ENCODE results near the gene SRRM3.
"Not testable (repeated sequence)": the region's sequence is repeated elsewhere in the genome, so short reads cannot be mapped to it uniquely, and the experiment has no call there.

Gene SRRM3

DNA sequence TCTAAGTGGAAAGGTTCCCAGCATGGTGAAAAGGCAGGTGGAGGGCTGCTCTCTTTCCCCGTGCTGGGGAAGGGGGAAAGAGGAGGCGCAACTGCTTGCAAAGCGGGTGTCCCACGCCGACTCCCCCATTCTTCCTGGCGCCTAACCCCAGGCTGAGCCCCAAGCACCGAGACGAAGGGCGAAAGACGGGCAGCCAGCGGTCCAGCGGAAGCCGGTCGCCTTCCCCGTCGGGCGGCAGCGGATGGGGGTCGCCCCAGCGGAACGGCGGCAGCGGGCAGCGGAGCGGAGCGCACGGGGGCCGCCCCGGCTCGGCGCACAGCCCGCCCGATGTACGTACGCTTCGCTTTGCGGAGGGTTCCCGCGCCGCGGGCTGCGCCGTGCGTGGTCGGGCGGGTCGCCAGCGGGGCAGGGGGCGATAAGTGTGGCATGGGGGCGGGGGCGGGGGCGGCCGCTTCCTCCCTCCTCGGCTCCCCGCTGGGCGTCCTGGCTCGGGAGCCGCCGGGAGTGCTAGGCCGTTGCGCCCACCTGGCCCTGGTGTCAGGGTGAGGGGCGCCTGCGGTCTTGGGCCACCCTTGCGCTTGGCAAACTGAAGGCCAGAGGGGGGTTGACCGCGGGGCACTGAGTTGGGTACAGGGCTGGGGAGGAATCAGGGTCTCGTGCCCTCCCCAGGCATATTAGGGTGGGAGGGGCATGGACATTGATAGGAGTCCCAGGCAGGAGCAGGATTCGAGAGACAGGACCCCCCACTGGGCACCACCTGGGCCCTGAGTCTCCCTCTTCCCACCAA lies 65.6 kb downstream of the SRRM3 start:
- no peak for DNase-seq

DNA sequence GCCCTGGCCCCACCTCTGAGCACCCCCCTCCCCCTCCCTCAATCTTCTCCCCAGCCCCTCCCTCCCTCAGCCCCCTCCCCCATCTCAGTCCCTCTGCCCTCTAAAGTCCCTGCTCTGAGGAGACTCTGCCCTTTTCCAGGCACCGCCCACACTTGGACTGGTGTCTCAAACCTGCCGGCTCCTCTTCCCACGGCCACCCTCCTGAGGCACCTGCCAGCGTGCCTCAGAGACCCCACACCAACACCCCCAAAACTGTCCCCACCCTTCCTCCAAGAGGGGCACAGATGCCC lies 66.1 kb downstream of the SRRM3 start:
- DNase-seq = no peak

DNA sequence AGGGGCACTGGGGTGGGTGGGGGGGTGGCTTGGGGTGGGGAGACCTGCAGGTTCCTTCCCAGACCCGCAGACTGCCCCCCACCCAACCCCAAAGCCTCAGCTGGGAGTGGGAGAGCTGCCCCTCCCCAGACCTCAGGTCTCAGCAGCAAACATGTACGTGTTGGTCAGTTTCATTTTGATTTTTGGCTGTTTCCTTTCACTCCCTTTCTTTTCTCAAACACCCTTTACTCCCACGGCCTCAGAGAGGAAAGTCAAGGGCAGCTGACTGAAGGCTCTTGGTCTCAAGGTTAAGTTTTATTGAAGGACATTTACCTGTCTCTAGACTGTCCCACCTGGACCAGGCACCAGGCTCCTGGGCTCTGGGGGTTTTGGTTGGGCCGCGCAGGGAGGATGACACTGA lies 66.7 kb downstream of the SRRM3 start:
- DNase-seq = no peak

DNA sequence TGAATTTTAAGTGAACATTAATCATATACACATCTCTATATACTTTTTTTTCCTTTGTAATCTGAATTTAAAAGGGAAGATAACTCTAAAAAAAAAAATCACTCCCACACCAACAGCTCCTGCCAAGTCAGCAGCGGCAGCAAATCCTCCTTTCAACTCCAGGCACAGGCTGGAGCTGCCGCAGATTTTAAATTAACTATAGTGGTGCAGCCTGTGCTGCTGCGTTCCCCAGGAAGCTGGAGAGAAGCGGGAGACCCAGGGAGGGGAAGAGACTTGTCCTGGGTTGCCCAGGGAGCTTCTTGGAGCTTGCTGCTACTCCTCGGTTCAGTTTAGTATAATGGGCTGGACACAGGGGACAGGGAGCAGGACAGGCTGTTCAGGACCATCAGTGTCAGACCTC lies 68.2 kb downstream of the SRRM3 start:
- no peak for DNase-seq

DNA sequence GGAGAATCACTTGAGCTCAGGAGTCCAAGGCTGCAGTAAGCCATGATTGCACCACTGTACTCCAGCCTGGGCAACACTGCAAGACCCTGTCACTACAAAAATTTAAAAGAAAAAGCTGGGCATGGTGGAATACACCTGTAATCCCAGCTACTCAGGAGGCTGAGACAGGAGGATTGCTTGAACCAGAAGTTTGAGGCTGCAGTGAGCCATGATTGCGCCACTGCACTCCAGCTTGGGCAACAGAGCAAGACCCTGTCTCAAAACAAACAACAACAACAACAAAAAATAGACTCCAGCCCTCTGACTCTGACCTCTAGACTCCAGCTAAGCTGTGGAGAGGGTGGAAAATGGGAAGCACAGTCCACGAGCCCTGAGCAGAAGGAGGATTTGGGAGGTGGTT lies 69.7 kb downstream of the SRRM3 start:
- not testable (repeated sequence) for DNase-seq

DNA sequence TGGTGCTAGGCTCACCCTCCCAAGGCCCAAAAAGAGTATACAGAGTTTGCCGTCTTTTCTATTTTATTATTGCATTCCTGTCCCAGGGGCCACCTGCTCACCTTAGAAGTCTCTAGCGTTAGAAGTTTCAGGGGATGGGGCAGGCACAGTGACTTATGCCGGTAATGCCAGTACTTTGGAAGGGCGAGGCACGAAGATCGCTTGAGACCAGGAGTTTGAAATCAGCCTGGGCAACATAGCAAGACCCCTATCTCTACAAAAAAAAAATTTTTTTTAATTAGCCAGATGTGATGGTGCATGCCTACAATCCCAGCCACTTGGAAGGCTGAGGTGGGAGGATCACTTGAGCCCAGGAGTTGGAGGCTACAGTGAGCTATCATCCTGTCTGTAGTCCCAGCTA lies 70.4 kb downstream of the SRRM3 start:
- no peak for DNase-seq

DNA sequence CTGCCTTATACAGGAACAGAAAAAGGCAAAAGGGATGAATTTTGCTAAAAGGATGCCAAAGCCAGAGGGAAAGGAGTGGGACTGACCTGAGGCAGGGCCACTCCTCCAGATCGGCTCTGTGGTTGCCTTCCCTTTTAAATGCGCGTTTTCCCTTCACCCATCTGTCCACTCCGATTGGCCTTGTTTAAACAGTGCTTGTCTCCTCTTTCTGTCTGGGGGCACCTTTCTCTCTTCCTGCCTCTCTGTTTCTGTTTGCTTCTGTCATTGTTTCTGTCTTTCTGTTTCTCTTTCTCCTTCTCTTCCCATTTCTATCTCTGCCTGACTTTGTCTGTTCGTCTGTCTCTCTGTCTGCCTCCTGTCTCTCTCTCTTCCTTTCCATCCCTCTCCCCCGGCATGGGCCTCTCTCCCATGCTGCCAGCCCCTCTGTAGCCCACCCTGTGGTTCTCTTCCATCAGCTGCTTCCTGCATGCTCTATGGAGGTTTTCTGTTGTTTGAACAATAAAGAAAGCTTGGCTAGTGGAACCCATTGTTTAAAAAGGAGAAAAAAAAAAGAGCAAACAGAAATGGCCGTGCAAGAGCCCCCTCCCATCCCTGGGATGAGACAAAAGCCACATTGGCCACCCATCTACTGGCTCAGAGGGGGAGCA lies 71.3 kb downstream of the SRRM3 start:
- DNase-seq = no peak

DNA sequence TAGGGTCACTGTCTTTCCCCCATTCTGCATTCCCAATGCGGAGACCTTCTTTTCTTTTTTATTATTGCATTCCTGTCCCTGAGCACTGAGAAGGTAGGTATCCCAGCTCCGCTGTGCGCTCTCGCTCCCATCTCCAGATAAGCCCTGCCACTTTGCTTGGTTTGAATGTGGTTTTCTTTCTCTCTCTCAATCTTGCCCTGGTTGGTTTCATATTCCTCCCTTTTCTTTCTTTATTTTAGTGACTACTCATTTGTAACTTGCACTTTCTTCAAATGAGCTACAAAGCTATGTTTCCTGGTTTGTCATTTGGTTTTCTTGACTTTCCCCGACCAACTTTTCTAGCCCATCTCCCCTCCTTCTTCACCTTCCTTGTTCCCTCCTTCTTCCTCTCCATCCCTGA lies 71.8 kb downstream of the SRRM3 start:
- no peak for DNase-seq

DNA sequence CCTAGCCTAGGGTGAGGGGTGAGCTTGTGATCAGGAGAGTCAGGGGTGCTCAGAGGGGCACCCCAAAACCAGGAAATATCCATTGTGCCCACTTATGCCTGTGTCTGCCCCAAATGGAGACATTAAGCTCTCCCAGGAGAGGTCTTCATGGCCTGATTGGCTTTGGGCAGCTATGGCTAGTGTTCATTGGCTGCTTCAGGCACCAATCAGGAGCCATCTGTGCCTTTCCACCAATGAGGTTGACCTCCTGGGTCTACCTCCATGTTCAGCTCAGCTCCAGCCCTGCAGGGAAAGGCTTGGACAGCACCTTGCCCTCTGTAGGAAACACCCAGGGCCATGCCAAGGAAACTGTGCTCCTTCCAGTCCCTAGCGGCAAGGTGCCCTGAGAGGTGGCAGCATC lies 76.8 kb downstream of the SRRM3 start:
- peak; percentile 49 for DNase-seq

DNA sequence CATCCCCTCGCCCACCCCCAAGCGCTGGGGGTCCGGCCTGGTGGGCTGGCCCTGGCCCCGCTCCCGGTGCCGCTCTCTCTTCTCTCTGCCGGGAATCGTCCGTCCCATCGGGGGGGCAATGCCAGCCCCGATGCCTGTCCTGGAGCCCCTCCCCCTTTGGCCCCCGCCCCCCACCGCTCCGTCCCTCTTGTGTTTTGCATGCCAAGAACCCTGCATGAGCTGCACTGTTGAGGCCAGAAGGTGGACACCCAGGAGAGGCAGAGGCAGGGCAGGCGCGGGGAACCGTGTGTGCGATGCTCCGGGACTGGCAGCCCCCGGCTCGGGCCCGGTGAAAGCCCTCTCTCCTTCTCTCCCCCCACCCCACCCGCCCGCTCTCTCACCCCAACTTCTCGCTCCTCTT lies 78.7 kb downstream of the SRRM3 start:
- DNase-seq = no peak

DNA sequence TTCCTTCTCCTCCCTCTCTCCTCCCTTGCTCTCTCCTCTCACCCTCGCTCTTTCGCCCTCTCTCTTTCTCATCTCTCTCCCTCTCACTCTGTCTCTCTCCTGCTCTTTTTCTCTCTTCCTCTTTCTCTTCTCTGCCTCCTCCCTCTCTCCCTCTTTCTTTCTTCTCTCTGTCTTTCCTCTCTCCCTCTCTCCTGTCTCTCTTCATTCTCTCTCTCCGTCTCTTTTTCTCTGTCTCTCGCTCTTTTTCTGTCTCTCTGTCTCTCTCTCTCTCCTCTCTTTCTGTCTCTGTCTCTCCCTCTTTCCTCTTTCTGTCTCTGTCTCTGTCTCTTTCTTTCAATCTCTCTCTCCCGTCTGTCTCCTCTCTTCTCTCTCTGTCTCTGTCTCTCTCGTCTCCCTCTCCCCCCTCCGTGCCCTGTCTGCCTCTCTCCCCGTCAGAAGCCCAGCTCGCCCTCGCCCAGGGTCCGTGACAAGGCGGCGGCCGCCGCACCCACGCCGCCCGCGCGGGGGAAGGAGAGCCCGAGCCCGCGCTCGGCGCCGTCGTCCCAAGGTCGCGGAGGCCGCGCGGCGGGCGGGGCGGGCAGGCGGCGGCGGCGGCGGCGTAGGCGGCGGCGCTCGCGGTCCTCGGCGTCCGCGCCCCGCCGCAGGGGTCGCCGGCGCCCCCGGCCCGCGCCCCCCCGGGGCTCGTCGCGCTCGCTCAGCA lies 79.5 kb downstream of the SRRM3 start:
- no peak for DNase-seq

DNA sequence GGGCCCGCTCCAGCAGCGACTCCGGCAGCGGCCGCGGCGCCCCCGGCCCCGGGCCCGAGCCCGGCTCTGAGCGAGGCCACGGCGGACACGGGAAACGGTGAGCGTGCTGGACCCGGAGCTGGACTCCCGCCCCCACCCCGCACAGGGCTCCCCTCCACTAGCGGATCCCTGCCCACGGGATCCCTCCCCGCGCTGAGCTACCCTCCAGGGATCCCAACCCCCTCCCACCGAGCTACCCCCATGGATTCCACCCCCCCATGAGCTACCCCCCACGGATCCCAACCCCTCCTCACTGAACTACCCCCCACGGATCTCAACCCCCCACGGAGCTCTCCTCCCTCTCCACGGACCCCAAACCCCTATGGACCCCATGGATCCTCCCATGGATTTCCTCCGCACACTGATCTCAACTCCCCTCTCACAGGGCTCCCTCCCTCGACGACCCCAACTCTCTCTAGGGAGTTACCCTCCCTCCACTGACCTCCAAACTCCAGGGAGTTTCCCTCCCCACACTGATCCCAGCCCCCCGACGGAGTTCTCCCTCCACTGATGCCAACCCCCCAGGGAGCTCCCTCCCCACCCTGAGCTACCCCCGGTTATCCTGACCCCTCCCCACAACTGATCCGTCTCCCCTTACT lies 80.1 kb downstream of the SRRM3 start:
- DNase-seq = no peak

DNA sequence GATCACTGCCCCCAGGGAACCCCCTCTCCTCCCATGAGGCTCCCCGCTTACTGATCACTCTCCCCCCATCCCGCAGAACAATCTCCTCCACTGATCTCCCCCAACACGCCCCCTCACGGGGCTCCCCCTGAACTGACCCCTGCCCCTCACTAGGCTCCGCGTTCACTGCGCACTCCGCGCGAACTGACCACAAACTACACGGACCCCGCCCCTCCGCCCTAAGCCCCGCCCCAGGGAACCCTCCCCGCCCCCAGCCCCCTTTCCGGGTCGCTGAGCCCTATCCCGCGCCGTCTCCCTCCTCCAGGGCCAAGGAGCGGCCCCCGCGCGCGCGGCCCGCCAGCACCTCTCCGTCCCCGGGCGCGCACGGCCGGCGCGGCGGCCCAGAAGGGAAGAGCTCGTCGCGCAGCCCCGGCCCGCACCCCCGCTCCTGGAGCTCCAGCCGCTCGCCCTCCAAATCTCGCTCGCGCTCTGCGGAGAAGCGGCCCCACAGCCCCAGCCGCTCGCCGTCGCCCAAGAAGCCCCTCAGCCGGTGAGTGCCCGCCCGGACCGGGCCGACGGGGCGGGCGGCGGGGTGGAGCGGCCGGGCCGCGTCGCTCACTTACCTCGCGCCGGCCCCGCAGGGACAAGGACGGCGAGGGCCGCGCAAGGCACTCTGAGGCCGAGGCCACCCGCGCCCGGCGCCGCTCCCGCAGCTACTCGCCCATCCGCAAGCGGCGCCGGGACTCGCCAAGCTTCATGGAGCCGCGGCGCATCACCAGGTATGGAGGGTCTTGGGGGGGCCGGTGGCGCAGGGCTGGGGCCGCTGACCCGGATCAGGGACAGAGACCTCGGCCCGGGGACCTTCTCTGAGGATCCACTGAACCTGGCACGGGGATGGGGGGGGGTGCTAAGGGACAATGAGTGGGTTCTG lies 80.9 kb downstream of the SRRM3 start:
- DNase-seq = no peak

DNA sequence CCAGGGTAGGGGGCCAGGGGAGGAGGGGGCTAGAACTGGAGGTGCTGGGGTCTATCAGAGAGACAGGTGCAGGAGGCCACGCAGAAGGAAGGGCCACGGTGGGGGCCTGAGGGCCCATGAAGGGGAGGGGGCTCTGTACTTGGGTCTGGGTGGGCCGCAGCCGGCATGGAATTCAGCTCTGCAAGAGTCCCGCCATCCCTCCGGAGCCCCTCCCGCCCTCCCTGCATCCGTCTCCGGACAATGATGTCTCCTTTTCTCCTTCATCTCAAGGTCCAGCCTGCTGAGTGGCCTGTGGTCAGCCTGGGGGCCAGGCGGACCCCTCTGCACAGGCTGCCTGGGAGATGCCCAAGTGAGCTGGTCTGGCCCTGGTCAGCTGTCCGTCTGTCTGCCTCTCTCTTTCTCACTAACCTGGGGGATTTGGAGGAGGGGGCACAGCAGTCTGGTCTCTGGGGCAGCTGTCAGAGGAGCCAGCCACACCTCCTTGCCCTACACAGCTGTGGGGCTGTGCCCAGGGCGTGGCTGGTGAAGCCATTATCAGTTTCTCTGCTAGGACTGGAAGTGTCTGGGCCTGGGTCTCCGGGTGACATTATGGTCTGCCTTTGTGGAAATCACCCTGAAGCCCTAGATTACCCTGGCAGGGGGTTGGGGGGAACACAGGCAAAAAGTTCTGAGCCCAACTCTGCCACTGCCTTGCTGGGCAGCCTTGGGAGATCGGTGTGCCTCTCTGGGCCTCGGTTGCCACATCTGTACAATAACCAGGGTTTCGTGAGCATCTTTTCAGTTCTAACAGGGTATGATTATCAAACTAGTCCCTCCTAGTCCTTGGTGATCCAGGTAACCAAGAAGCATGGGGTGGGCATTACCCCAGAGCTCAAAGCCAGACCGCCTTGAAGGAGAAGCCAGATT lies 81.8 kb downstream of the SRRM3 start:
- no peak for DNase-seq

DNA sequence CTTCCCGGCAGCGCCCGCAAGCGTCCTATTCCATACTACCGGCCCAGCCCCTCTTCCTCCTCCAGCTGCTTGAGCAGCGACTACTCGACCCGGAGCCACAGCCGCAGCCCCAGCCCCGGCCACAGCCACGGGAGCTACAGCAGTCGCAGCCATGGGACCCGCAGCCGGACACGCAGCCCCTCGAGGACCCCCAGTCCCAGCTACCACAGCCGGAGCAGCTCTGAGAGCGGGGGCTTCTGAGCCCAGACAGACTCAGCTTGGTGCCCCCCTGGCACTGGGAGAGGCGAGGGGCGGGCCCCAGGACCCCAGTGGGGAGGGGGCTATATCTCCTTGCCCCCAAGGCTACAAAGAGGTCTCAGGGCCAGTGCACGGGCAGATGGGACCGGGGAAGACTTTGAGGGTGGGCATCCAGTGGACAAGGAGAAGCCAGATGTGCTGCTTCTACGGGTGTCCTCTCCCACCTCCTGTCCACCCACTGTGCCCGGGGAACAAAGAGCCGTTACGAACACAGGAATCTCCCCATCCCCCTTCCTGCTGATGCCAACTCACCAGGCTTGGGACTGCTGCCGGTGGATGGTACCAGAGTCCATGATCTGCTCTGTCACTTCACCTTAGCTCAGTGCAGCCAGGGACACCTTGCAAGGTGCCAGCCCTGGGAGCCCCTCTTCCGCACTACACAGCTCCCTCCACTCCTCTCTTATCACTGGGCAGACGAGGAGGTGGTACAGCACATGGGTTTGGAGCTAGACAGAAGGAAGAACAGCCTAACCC lies 84.1 kb downstream of the SRRM3 start:
- no peak for DNase-seq

DNA sequence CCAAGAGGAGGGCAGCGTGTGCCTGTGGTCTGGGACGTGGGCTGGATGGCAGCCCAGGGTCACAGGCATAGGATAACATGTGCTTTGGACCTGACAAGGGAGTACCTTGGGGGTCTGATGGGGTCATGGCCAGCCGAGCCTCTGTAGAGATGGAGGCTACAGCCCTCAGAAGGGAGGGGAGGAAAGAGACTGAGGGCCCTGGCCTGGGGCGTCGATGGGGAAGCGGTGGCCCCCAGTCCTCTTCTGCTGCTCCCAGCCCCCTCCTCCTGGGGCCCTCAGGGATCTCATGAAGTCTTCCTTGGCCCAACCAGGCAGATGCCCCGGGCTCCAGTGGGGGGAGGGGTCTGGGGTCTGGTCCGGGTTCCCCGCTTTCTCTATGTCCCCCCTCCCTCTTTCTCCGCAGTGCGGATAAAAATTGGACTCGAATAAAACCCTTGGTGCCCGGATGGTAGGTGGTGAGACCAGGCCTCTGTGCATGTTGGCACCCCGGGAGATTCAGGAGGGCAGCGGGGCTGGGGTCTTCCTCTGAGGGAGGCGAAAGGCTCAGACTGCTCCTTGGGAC lies 85.2 kb downstream of the SRRM3 start:
- no peak for DNase-seq

DNA sequence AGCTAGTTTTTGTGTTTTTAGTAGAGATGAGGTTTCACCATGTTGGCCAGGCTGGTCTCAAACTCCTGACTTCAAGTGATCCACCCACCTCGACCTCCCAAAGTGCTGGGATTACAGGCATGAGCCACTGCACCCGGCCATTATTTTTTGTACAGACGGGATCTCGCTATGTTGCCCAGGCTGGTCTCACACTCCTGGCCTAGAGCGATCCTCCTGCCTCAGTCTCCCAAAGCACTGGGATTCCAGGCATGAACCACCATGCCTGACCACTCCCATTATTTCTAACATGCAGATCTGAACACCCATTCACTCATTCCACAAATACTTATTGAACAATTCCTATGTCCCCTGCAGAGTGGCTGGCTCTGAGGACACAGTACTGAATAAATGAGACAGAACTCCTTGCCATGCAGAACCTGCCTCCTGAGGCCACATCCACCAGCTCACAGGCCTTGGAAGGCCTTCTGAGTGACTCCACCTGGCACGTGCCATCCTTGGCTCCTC lies 89.2 kb downstream of the SRRM3 start:
- not testable (repeated sequence) for DNase-seq

DNA sequence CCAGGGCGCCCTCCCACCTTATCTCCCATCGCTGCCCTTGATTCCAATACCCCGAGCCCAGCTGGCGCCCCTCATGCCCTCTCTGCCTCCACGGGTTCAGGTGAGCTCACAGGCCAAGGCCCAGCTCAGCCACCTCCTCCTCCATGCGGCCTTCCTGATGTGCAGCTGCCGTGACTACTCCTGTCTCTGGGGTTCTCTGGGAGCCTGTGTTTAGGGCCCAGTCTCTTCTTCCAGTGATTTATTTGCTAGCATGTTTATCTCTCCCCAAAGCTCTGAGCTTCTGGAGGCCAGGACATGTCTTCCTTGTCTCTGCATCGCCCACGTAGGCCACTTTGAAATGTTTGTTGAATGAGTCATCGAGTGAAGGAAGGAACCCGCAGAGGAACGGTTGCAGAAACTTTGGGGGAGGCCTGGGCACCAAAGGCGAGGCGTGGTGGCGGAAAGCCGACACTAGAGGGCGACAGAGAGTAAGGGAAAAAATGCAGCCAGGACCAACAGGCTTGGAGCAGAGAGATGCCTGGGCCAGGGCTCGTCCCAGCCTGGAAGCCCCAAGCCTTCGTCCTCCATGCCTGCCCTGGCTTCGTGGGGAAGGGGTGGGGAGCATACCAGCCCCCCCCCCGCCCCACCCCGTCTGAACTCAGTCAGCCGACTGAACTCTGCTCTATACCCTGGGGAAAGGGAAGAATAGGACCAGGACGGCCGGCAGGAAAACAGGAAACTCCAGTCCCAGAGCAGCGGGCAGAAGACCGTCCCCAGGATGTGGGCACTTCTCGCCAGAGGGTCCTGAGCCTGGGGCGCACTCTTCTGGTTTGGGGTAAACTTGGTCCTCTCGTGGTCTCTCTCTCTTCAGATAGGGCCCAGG lies 89.9 kb downstream of the SRRM3 start:
- DNase-seq = peak; percentile 99

DNA sequence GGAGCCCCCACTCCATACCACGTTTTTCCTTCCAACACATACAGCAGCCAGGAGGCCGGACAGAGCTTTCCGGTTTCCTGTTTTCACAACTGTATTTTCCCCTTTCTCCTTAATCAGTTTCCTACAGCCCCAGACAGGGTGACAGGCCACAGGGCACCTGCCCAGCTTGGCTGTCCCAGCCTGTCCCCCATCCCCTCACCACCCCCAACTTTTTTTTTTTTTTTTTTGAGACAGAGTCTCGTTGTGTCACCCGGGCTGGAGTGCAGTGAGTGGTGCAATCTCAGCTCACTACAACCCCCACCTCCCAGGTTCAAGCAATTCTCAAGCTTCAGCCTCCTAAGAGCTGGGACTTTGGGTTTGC lies 90.5 kb downstream of the SRRM3 start:
- no peak for DNase-seq
